Left renal cortex interstitium (tissue), 4 donors: ENCODE results near the gene C19orf73. TPM values are rescaled to one million over a fixed set of nuclear protein-coding genes. Genes with fewer than 3 reads are reported as not detected.
"Not testable (repeated sequence)": the region's sequence is repeated elsewhere in the genome, so short reads cannot be mapped to it uniquely, and the experiment has no call there.

Source experiments
- DNase-seq, 4 donors: peaks; one replicate each; pipeline ENCODE4 v3.0.0-alpha.2; 2013; ENCODE audit warnings: low read depth in 4 of 4, low spot score in 2 of 4, missing footprints in 1 of 4
- polyA plus RNA-seq, 4 donors: library from polyadenylated mRNA; unstranded; fragments of 120-200 nt; gene quantifications; one replicate each; pipeline ENCODE4 v1.2.1, GENCODE V29; 2013; ENCODE audit not compliant: insufficient read length in 4 of 4

C19orf73 gene
- polyA plus RNA-seq, 4 donors: 0.73 to 1.1 (median 0.80) TPM

- peak in 2 of 4 donors; percentile 38 for DNase-seq
Measured at GRCh38 chr19:49104229-49104864, 14.6 kb downstream of the C19orf73 start.

GRCh38 chr19:49103331-49104085 is 15.4 kb downstream of the C19orf73 start:
- DNase-seq: no peak

GRCh38 chr19:49102303-49102702 is 16.6 kb downstream of the C19orf73 start:
- no peak for DNase-seq

- DNase-seq: no peak
Measured at GRCh38 chr19:49101160-49101559, 17.8 kb downstream of the C19orf73 start.

GRCh38 chr19:49098795-49099194 is 20.1 kb downstream of the C19orf73 start:
- no peak for DNase-seq

GRCh38 chr19:49097453-49098288 is 21.3 kb downstream of the C19orf73 start:
- DNase-seq: peak in 2 of 4 donors; percentile 48 to 61

GRCh38 chr19:49094505-49095482 is 24.1 kb downstream of the C19orf73 start:
- no peak for DNase-seq

GRCh38 chr19:49092686-49093085 is 26.3 kb downstream of the C19orf73 start:
- no peak for DNase-seq

GRCh38 chr19:49091391-49092038 is 27.4 kb downstream of the C19orf73 start:
- no peak for DNase-seq

GRCh38 chr19:49086296-49086695 is 32.6 kb downstream of the C19orf73 start:
- no peak for DNase-seq

GRCh38 chr19:49085868-49086232 is 33.1 kb downstream of the C19orf73 start:
- DNase-seq: no peak

- peak; percentile 93 to 100 (median 98) for DNase-seq
Measured at GRCh38 chr19:49085020-49085867, 33.7 kb downstream of the C19orf73 start, which contains the start of gene SNRNP70. Gene SNRNP70, plus strand, starts transcription at chr19:49085451. Its CDS starts 964 bp downstream, at chr19:49086415.

- no peak for DNase-seq
Measured at GRCh38 chr19:49084206-49085019, 34.5 kb downstream of the C19orf73 start.

- DNase-seq: no peak
Measured at GRCh38 chr19:49081273-49081672, 37.7 kb downstream of the C19orf73 start.

- no peak for DNase-seq
Measured at GRCh38 chr19:49080392-49080791, 38.6 kb downstream of the C19orf73 start.

- not testable (repeated sequence) for DNase-seq
Measured at GRCh38 chr19:49074869-49075268, 44.1 kb downstream of the C19orf73 start.

- DNase-seq: no peak
Measured at GRCh38 chr19:49073514-49074378, 45.2 kb downstream of the C19orf73 start.
